NT2/D1 (cell line): Measurements from ENCODE around the gene RPL28.

Experiments used
- SUZ12 ChIP-seq: IDR thresholded peaks from 2 replicates; pipeline ENCODE4 v1.6.1; 2011; ENCODE audit not compliant: insufficient read length, insufficient read depth; ENCODE audit errors: extremely low read depth
- YY1 ChIP-seq: IDR thresholded peaks from 2 replicates; pipeline ENCODE4 v1.6.1; 2011; ENCODE audit not compliant: insufficient read length, insufficient read depth

DNA sequence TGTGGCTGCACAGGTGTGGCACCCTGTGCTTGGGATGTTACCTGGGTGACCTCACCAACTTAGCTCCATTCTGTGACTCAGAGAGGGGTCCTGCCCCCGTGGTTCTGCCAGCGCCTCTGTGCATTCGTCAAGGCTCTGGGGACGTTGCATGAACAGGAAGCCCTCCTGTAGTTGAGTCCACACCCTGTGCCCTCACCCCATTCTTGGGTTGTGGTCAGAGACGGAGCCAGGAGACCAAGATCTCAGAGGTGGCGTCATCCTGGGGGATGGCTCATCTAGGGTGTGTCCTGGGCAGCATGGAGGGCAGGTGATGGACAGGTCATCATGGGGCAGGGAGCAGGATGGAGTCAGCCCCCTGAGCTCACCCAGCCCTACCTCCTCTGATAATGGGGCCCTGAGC, 33.7 kb upstream of the RPL28 start:
- TF ChIP-seq YY1: no peak
- no peak for TF ChIP-seq SUZ12
